Sigmoid colon (tissue), 7 donors: ENCODE results near the gene TMEM74B. TPM values are rescaled to one million over a fixed set of nuclear protein-coding genes. Genes with fewer than 3 reads are reported as not detected.

Experiments
- DNase-seq: peaks from one replicate; pipeline ENCODE4 v3.0.0-alpha.2; 2019
- H3K27ac ChIP-seq, 4 donors: fragments of 200-600 bp; sonication (generic); one replicate each; pipeline ENCODE4 v1.5.1; 2016 to 2019; ENCODE audit warnings: mild to moderate bottlenecking in 1 of 4
- H3K27me3 ChIP-seq, 3 donors: fragments of 200-600 bp; sonication (generic); one replicate each; pipeline ENCODE4 v1.5.1; 2019; ENCODE audit warnings: mild to moderate bottlenecking in 1 of 3
- H3K36me3 ChIP-seq, 4 donors: fragments of 200-600 bp; sonication (generic); one replicate each; pipeline ENCODE4 v1.5.1; 2016 to 2019
- H3K4me1 ChIP-seq, 4 donors: fragments of 200-600 bp; sonication (generic); one replicate each; pipeline ENCODE4 v1.5.1; 2017 to 2019
- H3K4me3 ChIP-seq, 4 donors: fragments of 200-600 bp; sonication (generic); one replicate each; pipeline ENCODE4 v1.5.1; 2017 to 2019; ENCODE audit warnings: mild to moderate bottlenecking in 2 of 4, moderate library complexity in 1 of 4
- H3K9me3 ChIP-seq, 4 donors: fragments of 200-600 bp in 3 of 4; sonication (generic) in 3 of 4; one replicate each; pipeline versions ENCODE4 v1.5.1 to v1.6.1; 2013 to 2019
- CTCF ChIP-seq, 4 experiments: fragments of 450-650 bp in 3 of 4; fragments of 200-600 bp in 1 of 4; IDR thresholded peaks; one replicate each; pipeline ENCODE4 v1.5.1; 2016 to 2019; ENCODE audit warnings: antibody characterized with exemption in 4 of 4, mild to moderate bottlenecking in 3 of 4, moderate library complexity in 2 of 4
- EP300 ChIP-seq, 4 donors: sonication (generic); formaldehyde crosslinking; IDR thresholded peaks; one replicate each; pipeline ENCODE4 v1.6.1; 2017; ENCODE audit warnings: antibody characterized with exemption in 4 of 4
- POLR2A ChIP-seq, 2 donors: fragments of 450-650 bp; IDR thresholded peaks; one replicate each; pipeline ENCODE4 v1.6.1; 2016; ENCODE audit warnings: antibody characterized with exemption in 2 of 2, mild to moderate bottlenecking in 2 of 2, moderate library complexity in 2 of 2
- POLR2AphosphoS5 ChIP-seq, 4 donors: sonication (generic); formaldehyde crosslinking; IDR thresholded peaks; one replicate each; pipeline ENCODE4 v1.6.1; 2017; ENCODE audit warnings: antibody characterized with exemption in 4 of 4
- WGBS, 2 donors: extraction: QIAGEN DNeasy Blood & Tissue Kit; methylation state at CpG; one replicate each; pipeline ENCODE4 v1.1.7; 2013; 5-methylcytosine and 5-hydroxymethylcytosine counted together
- intact Hi-C: fragments of 100-400 bp; cut with DNase I; formaldehyde crosslinking; loops from one replicate; pipeline ENCODE4 v1.15.1; 2023
- polyA plus RNA-seq, 3 donors: library from polyadenylated mRNA; stranded (reverse); fragments of 200-250 nt; gene quantifications; one replicate each; pipeline ENCODE4 v1.2.3, GENCODE V29; 2013
- total RNA-seq, 4 donors: library from RNA; depleted of rRNA; stranded (reverse); fragments of >200 nt; gene quantifications; one replicate each; pipeline ENCODE4 v1.1.0, GENCODE V29; 2016
- donor health status: healthy with polysubstance abuse.
- donor health status: Bipolar disorder and iron deficiency.
- donor health status: healthy.

TMEM74B gene
- total and polyA plus RNA-seq, 7 donors: 0.33 to 2.9 TPM; not detected in 5

- no peak for DNase-seq
- TF ChIP-seq EP300 (IDR thresholded peaks at IDR 0.05) (no peak), POLR2A (IDR thresholded peaks at IDR 0.05) (no peak), POLR2AphosphoS5 (IDR thresholded peaks at IDR 0.05) (no peak), CTCF (IDR thresholded peaks at IDR 0.05) (no peak)
- Histone ChIP-seq H3K9me3 (no peaks in the 10 kb centered on the region), H3K4me3 (no peak overlapping the region), H3K27ac (no peak overlapping the region), H3K36me3 (no peaks in the 10 kb centered on the region), H3K27me3 (peaks cover 26 to 43% (median 30%) of the 10 kb centered on the region in 3 donors), H3K4me1 (peaks cover 0 to 16% (median 14%) of the 10 kb centered on the region in 4 donors)
- intact Hi-C loops: no loop called here
- 14 to 39% methylated on average over 13 of the region's 13 CpGs for WGBS, 2 donors
These were observed 532 bp downstream of the TMEM74B start for GRCh38 chr20:1184260-1184637.

- DNase-seq: no peak
- peaks cover 0 to 16% (median 14%) of the 10 kb centered on the region in 4 donors for H3K4me1 ChIP-seq
- intact Hi-C loops: no loop called here
- no peaks in the 10 kb centered on the region for H3K36me3 ChIP-seq
- H3K27me3 ChIP-seq: peaks cover 26 to 43% (median 30%) of the 10 kb centered on the region in 3 donors
- TF ChIP-seq CTCF (IDR thresholded peaks at IDR 0.05) (no peak), POLR2AphosphoS5 (IDR thresholded peaks at IDR 0.05) (no peak), POLR2A (IDR thresholded peaks at IDR 0.05) (no peak), EP300 (IDR thresholded peaks at IDR 0.05) (no peak)
- 65 to 84% methylated on average over 6 of the region's 6 CpGs for WGBS, 2 donors
- H3K9me3 ChIP-seq: no peaks in the 10 kb centered on the region
- no peak overlapping the region for H3K4me3 ChIP-seq
- no peak overlapping the region for H3K27ac ChIP-seq
These were observed 1.6 kb downstream of the TMEM74B start for GRCh38 chr20:1183153-1183552.

GRCh38 chr20:1182106-1182505, 2.7 kb downstream of the TMEM74B start:
- no peaks in the 10 kb centered on the region for H3K36me3 ChIP-seq
- peaks cover 0 to 16% (median 14%) of the 10 kb centered on the region in 4 donors for H3K4me1 ChIP-seq
- no peak for TF ChIP-seq CTCF (IDR thresholded peaks at IDR 0.05)
- no peak for TF ChIP-seq POLR2AphosphoS5 (IDR thresholded peaks at IDR 0.05)
- no peak for TF ChIP-seq POLR2A (IDR thresholded peaks at IDR 0.05)
- no peak for TF ChIP-seq EP300 (IDR thresholded peaks at IDR 0.05)
- no peak overlapping the region for H3K4me3 ChIP-seq
- H3K27me3 ChIP-seq: peaks cover 24 to 41% (median 30%) of the 10 kb centered on the region in 3 donors
- no peak for DNase-seq
- no peak overlapping the region for H3K27ac ChIP-seq
- no peaks in the 10 kb centered on the region for H3K9me3 ChIP-seq
- 58 to 69% methylated on average over 4 of the region's 4 CpGs for WGBS, 2 donors
- intact Hi-C loops: no loop called here

GRCh38 chr20:1180949-1181348, 3.8 kb downstream of the TMEM74B start:
- Histone ChIP-seq H3K9me3 (no peaks in the 10 kb centered on the region), H3K4me1 (peaks cover 0 to 15% (median 14%) of the 10 kb centered on the region in 4 donors), H3K4me3 (no peak overlapping the region), H3K27ac (no peak overlapping the region), H3K36me3 (peaks cover 0 to under 1% (median 0%) of the 10 kb centered on the region in 4 donors), H3K27me3 (peaks cover 16 to 29% (median 21%) of the 10 kb centered on the region in 3 donors)
- 95 to 97% methylated on average over 27 of the region's 27 CpGs for WGBS, 2 donors
- intact Hi-C loops: no loop called here
- DNase-seq: no peak
- TF ChIP-seq EP300 (IDR thresholded peaks at IDR 0.05): no peak

GRCh38 chr20:1178623-1179022, 6.2 kb downstream of the TMEM74B start:
- no peak overlapping the region for H3K4me3 ChIP-seq
- H3K27ac ChIP-seq: no peak overlapping the region
- H3K36me3 ChIP-seq: peaks cover 0 to 12% (median 0%) of the 10 kb centered on the region in 4 donors
- 94 to 98% methylated on average over 3 of the region's 3 CpGs for WGBS, 2 donors
- no peak for DNase-seq
- TF ChIP-seq CTCF (IDR thresholded peaks at IDR 0.05) (no peak), EP300 (IDR thresholded peaks at IDR 0.05) (no peak), POLR2AphosphoS5 (IDR thresholded peaks at IDR 0.05) (no peak), POLR2A (IDR thresholded peaks at IDR 0.05) (no peak)
- no peaks in the 10 kb centered on the region for H3K4me1 ChIP-seq
- H3K9me3 ChIP-seq: no peaks in the 10 kb centered on the region
- peaks cover 0 to 6% (median 0%) of the 10 kb centered on the region in 3 donors for H3K27me3 ChIP-seq
- intact Hi-C loops: no loop called here
